ENCODE measurements around the gene SNRPE.
"Not testable (repeated sequence)": the region's sequence is repeated elsewhere in the genome, so short reads cannot be mapped to it uniquely, and the experiment has no call there.

SNRPE gene

GRCh38 chr1:203861379-203862184 lies at the start of gene SNRPE:
TSS of gene SNRPE (plus strand) at chr1:203861599. CDS start at chr1:203861660, 61 bp downstream.
- peak; percentile 98 for DNase-seq

GRCh38 chr1:203813581-203814341 lies 47.6 kb upstream of the SNRPE start:
- no peak for DNase-seq

- no peak for DNase-seq
Measured at GRCh38 chr1:203818399-203818798, 43.0 kb upstream of the SNRPE start.

GRCh38 chr1:203823306-203823705 lies 38.1 kb upstream of the SNRPE start:
- no peak for DNase-seq

GRCh38 chr1:203826175-203826574 lies 35.2 kb upstream of the SNRPE start:
- no peak for DNase-seq

GRCh38 chr1:203828002-203828401 lies 33.4 kb upstream of the SNRPE start:
- no peak for DNase-seq

GRCh38 chr1:203828503-203828902 lies 32.9 kb upstream of the SNRPE start:
- DNase-seq: no peak

GRCh38 chr1:203829247-203829646 lies 32.2 kb upstream of the SNRPE start:
- DNase-seq: not testable (repeated sequence)

GRCh38 chr1:203835476-203835875 lies 25.9 kb upstream of the SNRPE start:
- DNase-seq: no peak

- no peak for DNase-seq
Measured at GRCh38 chr1:203839081-203839480, 22.3 kb upstream of the SNRPE start.

GRCh38 chr1:203840208-203840808 lies 21.1 kb upstream of the SNRPE start:
- DNase-seq: no peak

GRCh38 chr1:203842559-203842876 lies 18.9 kb upstream of the SNRPE start:
- no peak for DNase-seq

GRCh38 chr1:203843435-203843834 lies 18.0 kb upstream of the SNRPE start:
- DNase-seq: no peak

GRCh38 chr1:203853112-203853511 lies 8.3 kb upstream of the SNRPE start:
- DNase-seq: not testable (repeated sequence)

GRCh38 chr1:203858055-203858454 lies 3.3 kb upstream of the SNRPE start:
- DNase-seq: no peak

- DNase-seq: no peak
Measured at GRCh38 chr1:203858975-203859374, 2.4 kb upstream of the SNRPE start.

- DNase-seq: peak; percentile 7
Measured at GRCh38 chr1:203860396-203861025, 888 bp upstream of the SNRPE start.

GRCh38 chr1:203867802-203868201 lies 6.4 kb downstream of the SNRPE start:
- DNase-seq: no peak

GRCh38 chr1:203870245-203870644 lies 8.8 kb downstream of the SNRPE start:
- DNase-seq: no peak

GRCh38 chr1:203871114-203871880 lies 9.9 kb downstream of the SNRPE start:
- DNase-seq: peak; percentile 29

GRCh38 chr1:203873094-203873493 lies 11.7 kb downstream of the SNRPE start:
- no peak for DNase-seq

- no peak for DNase-seq
Measured at GRCh38 chr1:203878422-203878821, 17.0 kb downstream of the SNRPE start.

GRCh38 chr1:203880606-203881005 lies 19.2 kb downstream of the SNRPE start:
- DNase-seq: no peak

Measured in NCI-H774 (cell line).